ENCODE results near the gene INO80E.

- no peak for TF ChIP-seq CTCF (IDR thresholded peaks at IDR 0.05 in 2 of 3, conservative IDR thresholded peaks at IDR 0.05 in 1 of 3; ENCODE audit: borderline replicate concordance in 1 of 3, insufficient read depth in 1 of 3, low read depth in 2 of 3, low read length in 2 of 3)
- TF ChIP-seq ZFX (IDR thresholded peaks at IDR 0.05) = no peak
Observed at GRCh38 chr16:30046178-30046577, 50.1 kb downstream of the INO80E start.

Measured in HCT116 (cell line).